Measurements from ENCODE around the gene ANTKMT. TPM values are rescaled to one million over a fixed set of nuclear protein-coding genes. Genes with fewer than 3 reads are reported as not detected.

Gene ANTKMT
- total and polyA plus RNA-seq, 2 of the 8 experiments (the other 6 are each of a cell fraction or from before 2014, with no cell fraction given), result 26.5 to 26.6 TPM

GRCh38 chr16:693364-693763, 27.6 kb upstream of the ANTKMT start:
- Histone ChIP-seq H3K23me2 (ENCODE audit: low read depth, low read length) (peaks cover 15% of the 10 kb centered on the region), H4K5ac (ENCODE audit: insufficient read length, low read depth, low read length) (no peak overlapping the region), H3K56ac (replicated peaks; ENCODE audit: insufficient read length, low read depth, low read length) (no peak overlapping the region), H2BK5ac (ENCODE audit: low read depth, low read length) (no peak overlapping the region), H2AK5ac (ENCODE audit: low read depth, low read length) (peak overlapping the region; percentile 65; the same call in 1 of the 2 replicates), H3K4ac (replicated peaks; ENCODE audit: insufficient read length, low read depth, low read length) (no peak overlapping the region), H3K23ac (ENCODE audit: insufficient read length) (no peak overlapping the region), H3K9me3 (ENCODE audit: insufficient read depth in 2 of 2, low read depth in 1 of 2, low read length in 1 of 2) (no peaks in the 10 kb centered on the region), H2BK15ac (ENCODE audit: low read length) (no peak overlapping the region), H4K20me1 (replicated peaks in 1 of 2; ENCODE audit: control insufficient read depth in 1 of 2, insufficient read depth in 2 of 2, low read length in 2 of 2) (peaks cover 0 to 10% of the 10 kb centered on the region in 2 experiments), H3K9ac (replicated peaks in 1 of 4; ENCODE audit: extremely low read depth in 1 of 4, low read depth in 3 of 4, low read length in 3 of 4) (no peak overlapping the region), H3K27ac (ENCODE audit: low read depth, low read length) (no peak overlapping the region), H2BK120ac (replicated peaks; ENCODE audit: low read depth, low read length) (no peak overlapping the region), H2BK12ac (ENCODE audit: low read depth, low read length) (no peak overlapping the region), H3K79me1 (ENCODE audit: low read depth, low read length) (peaks cover 4% of the 10 kb centered on the region; the same call in 1 of the 2 replicates), H2AFZ (ENCODE audit: low read length) (no peak overlapping the region), H3K4me3 (ENCODE audit: extremely low read depth in 1 of 4, insufficient read depth in 2 of 4, low read depth in 3 of 4, low read length in 4 of 4) (peak overlapping the region in 3 of 4 experiments; percentile 43 to 78 (median 48); a peak in 5 of 8 replicates), H2BK20ac (ENCODE audit: low read length) (no peak overlapping the region), H3K79me2 (ENCODE audit: control insufficient read depth in 1 of 2, insufficient read depth in 2 of 2, low read length in 2 of 2) (no peaks in the 10 kb centered on the region), H3K36me3 (ENCODE audit: control insufficient read depth in 2 of 4, insufficient read depth in 4 of 4, low read length in 3 of 4) (no peaks in the 10 kb centered on the region), H4K91ac (replicated peaks; ENCODE audit: insufficient read length, low read length) (no peak overlapping the region), H3K27me3 (replicated peaks in 1 of 4; ENCODE audit: control insufficient read depth in 3 of 4, extremely low read depth in 1 of 4, insufficient read depth in 3 of 4, low read length in 3 of 4) (peaks cover 1 to 56% (median 36%) of the 10 kb centered on the region in 4 experiments), H3K18ac (ENCODE audit: extremely low read depth, low read length) (no peak overlapping the region; the same call in 1 of the 2 replicates), H3K4me1 (replicated peaks in 1 of 4; ENCODE audit: control insufficient read depth in 3 of 4, insufficient read depth in 4 of 4, low read length in 3 of 4) (peaks cover 0 to 23% (median 15%) of the 10 kb centered on the region in 4 experiments; a peak in 5 of 7 replicates), H4K8ac (ENCODE audit: extremely low read depth, insufficient read depth, low read length) (no peak overlapping the region; the same call in 1 of the 2 replicates), H3K14ac (ENCODE audit: insufficient read length) (no peak overlapping the region), H3K4me2 (ENCODE audit: insufficient read depth in 1 of 2, low read depth in 2 of 2, low read length in 2 of 2) (peak overlapping the region; percentile 87 to 95)
- 72% methylated on average over 16 of the region's 22 CpGs; no CpG with 5 or more reads in 1 of the 2 experiments for WGBS, 2 experiments (ENCODE audit: extremely low coverage in 1 of 2, insufficient coverage in 1 of 2, insufficient read length in 1 of 2, insufficient replicate concordance in 2 of 2, low coverage in 1 of 2, low lambda C conversion rate in 2 of 2, missing lambda C conversion rate in 1 of 2)
- ChIA-PET POLR2A (ENCODE audit: partially characterized antibody) (interaction anchor here (1.1 to 4.6 kb wide), 4 partner anchors 11 to 39 kb away, joined by 3 to 48 read pairs (median 6); partner anchors contain the start of genes ANTKMT, JMJD8, RHBDL1 and STUB1), CTCF (ENCODE audit: partially characterized antibody) (interaction anchor here (0.9 to 2.0 kb wide), 4 partner anchors 12 to 92 kb away, joined by 3 to 7 read pairs (median 5); no protein-coding TSS in a partner anchor)
- DNase-seq (ENCODE audit: low read depth in 1 of 2, low spot score in 2 of 2), result peak in 1 of 2 experiments; percentile 56
- no peak for TF ChIP-seq BRCA1 (IDR thresholded peaks at IDR 0.05; ENCODE audit: low read depth, low read length)
- peak; percentile 28; the same call in 1 of the 2 replicates for TF ChIP-seq MAX (IDR thresholded peaks at IDR 0.05)
- FAIRE-seq, result no peak
